ENCODE results near the gene ARID4A.
A peak's percentile ranks its signal among the peaks of the same experiment; 100 is the strongest.

Gene ARID4A

GRCh38 chr14:58362798-58363412 lies 64.5 kb downstream of the ARID4A start:
- Histone ChIP-seq H3K36me3 (ENCODE audit: insufficient read depth, low read length) (peaks cover 72% of the 10 kb centered on the region), H3K9me2 (ENCODE audit: low read depth, low read length) (no peaks in the 10 kb centered on the region), H3K9me3 (ENCODE audit: low read length) (no peaks in the 10 kb centered on the region), H3K4me1 (ENCODE audit: insufficient read depth, low read length, severe bottlenecking) (no peaks in the 10 kb centered on the region), H3K4me3 (ENCODE audit: low read depth, low read length, poor library complexity, severe bottlenecking) (no peak overlapping the region), H3K4me2 (ENCODE audit: low read length) (no peak overlapping the region), H3F3A (ENCODE audit: insufficient read depth, low read length) (no peaks in the 10 kb centered on the region), H3K27ac (ENCODE audit: low read depth, low read length, poor library complexity, severe bottlenecking) (no peak overlapping the region), H2AFZ (ENCODE audit: low read length) (no peak overlapping the region), H3K9ac (ENCODE audit: low read length) (no peak overlapping the region), H4K20me1 (ENCODE audit: insufficient read depth, low read length) (no peaks in the 10 kb centered on the region), H3K27me3 (ENCODE audit: insufficient read depth, low read length) (no peaks in the 10 kb centered on the region), H3K79me2 (ENCODE audit: insufficient read depth, low read length) (no peaks in the 10 kb centered on the region)
- TF ChIP-seq EZH2 (IDR thresholded peaks at IDR 0.05; ENCODE audit: borderline replicate concordance, low read length), result no peak
- TF ChIP-seq CTCF (IDR thresholded peaks at IDR 0.05; ENCODE audit: low read length), result peak; percentile 52

GRCh38 chr14:58364316-58364715 lies 66.0 kb downstream of the ARID4A start:
- no peaks in the 10 kb centered on the region for H3K9me2 ChIP-seq (ENCODE audit: low read depth, low read length)
- H3K4me1 ChIP-seq (ENCODE audit: insufficient read depth, low read length, severe bottlenecking), result no peaks in the 10 kb centered on the region
- H3K4me2 ChIP-seq (ENCODE audit: low read length), result no peak overlapping the region
- H3K9me3 ChIP-seq (ENCODE audit: low read length), result no peaks in the 10 kb centered on the region
- no peaks in the 10 kb centered on the region for H3F3A ChIP-seq (ENCODE audit: insufficient read depth, low read length)
- TF ChIP-seq CTCF (IDR thresholded peaks at IDR 0.05; ENCODE audit: low read length) (no peak), EZH2 (IDR thresholded peaks at IDR 0.05; ENCODE audit: borderline replicate concordance, low read length) (no peak)
- peaks cover 76% of the 10 kb centered on the region for H3K36me3 ChIP-seq (ENCODE audit: insufficient read depth, low read length)
- H3K9ac ChIP-seq (ENCODE audit: low read length), result no peak overlapping the region
- no peaks in the 10 kb centered on the region for H3K27me3 ChIP-seq (ENCODE audit: insufficient read depth, low read length)
- H2AFZ ChIP-seq (ENCODE audit: low read length), result no peak overlapping the region
- no peak overlapping the region for H3K27ac ChIP-seq (ENCODE audit: low read depth, low read length, poor library complexity, severe bottlenecking)
- H3K4me3 ChIP-seq (ENCODE audit: low read depth, low read length, poor library complexity, severe bottlenecking), result no peak overlapping the region
- no peaks in the 10 kb centered on the region for H4K20me1 ChIP-seq (ENCODE audit: insufficient read depth, low read length)
- H3K79me2 ChIP-seq (ENCODE audit: insufficient read depth, low read length), result no peaks in the 10 kb centered on the region

GRCh38 chr14:58367296-58367695 lies 68.9 kb downstream of the ARID4A start:
- Histone ChIP-seq H3K36me3 (ENCODE audit: insufficient read depth, low read length) (peaks cover 81% of the 10 kb centered on the region), H3K79me2 (ENCODE audit: insufficient read depth, low read length) (no peaks in the 10 kb centered on the region), H3K27ac (ENCODE audit: low read depth, low read length, poor library complexity, severe bottlenecking) (no peak overlapping the region), H3F3A (ENCODE audit: insufficient read depth, low read length) (no peaks in the 10 kb centered on the region), H3K4me1 (ENCODE audit: insufficient read depth, low read length, severe bottlenecking) (no peaks in the 10 kb centered on the region), H3K4me3 (ENCODE audit: low read depth, low read length, poor library complexity, severe bottlenecking) (no peak overlapping the region), H2AFZ (ENCODE audit: low read length) (no peak overlapping the region), H3K9ac (ENCODE audit: low read length) (no peak overlapping the region), H3K9me2 (ENCODE audit: low read depth, low read length) (no peaks in the 10 kb centered on the region), H4K20me1 (ENCODE audit: insufficient read depth, low read length) (no peaks in the 10 kb centered on the region), H3K9me3 (ENCODE audit: low read length) (no peaks in the 10 kb centered on the region), H3K27me3 (ENCODE audit: insufficient read depth, low read length) (no peaks in the 10 kb centered on the region), H3K4me2 (ENCODE audit: low read length) (no peak overlapping the region)
- no peak for TF ChIP-seq EZH2 (IDR thresholded peaks at IDR 0.05; ENCODE audit: borderline replicate concordance, low read length)
- TF ChIP-seq CTCF (IDR thresholded peaks at IDR 0.05; ENCODE audit: low read length), result no peak
